Measurements from ENCODE around the gene ZNF618.

The ZNF618 gene

DNA sequence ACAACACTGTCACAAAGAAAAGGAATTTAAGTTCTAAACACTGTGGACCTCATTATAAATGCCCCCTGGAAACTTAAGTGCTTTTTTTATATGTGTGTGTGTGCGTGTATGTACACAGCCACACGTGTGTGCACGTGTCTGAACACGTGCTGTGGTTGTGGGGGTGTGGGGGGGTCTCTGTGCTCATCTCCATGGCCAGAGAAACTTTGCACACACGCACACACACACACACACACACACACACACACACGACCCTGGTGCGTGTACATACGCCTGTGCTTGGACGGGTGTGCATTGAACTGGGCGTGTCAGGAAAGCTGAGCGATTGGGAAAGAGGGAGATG, 174.1 kb downstream of the ZNF618 start:
- no peaks in the 10 kb centered on the region for H3K4me1 ChIP-seq (ENCODE audit: control insufficient read depth, insufficient read depth, low read length, poor library complexity, severe bottlenecking)

DNA sequence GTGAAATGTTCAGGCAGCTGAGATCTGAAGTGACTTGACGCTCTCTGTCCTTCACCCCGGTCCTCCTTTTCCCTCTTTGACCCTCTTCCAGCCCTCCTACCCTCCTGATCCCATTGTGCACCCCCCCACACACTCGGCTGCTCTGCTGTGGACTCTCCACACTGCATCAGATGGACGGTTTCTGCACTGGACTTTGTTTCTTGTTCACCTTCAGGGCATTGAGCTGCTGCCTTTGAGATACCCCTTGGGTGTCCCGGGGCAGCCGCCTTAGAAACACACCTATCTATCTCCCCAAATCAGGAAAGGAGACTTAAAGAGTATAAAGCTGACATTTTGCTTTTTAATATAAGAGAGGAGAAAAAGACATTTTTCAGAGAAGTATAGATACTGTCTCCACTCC, 174.5 kb downstream of the ZNF618 start:
- Histone ChIP-seq H3K27me3 (replicated peaks; ENCODE audit: control insufficient read depth, insufficient read depth, low read length, poor library complexity, severe bottlenecking) (no peaks in the 10 kb centered on the region), H3K36me3 (ENCODE audit: control insufficient read depth, insufficient read depth, low read length) (no peaks in the 10 kb centered on the region), H3K9me3 (ENCODE audit: control insufficient read depth, low read length) (no peaks in the 10 kb centered on the region), H3K27ac (ENCODE audit: insufficient read depth, low read length, poor library complexity, severe bottlenecking) (no peak overlapping the region), H3K4me3 (ENCODE audit: insufficient read depth, low read depth, low read length, poor library complexity, severe bottlenecking) (no peak overlapping the region), H3K4me1 (ENCODE audit: control insufficient read depth, insufficient read depth, low read length, poor library complexity, severe bottlenecking) (no peaks in the 10 kb centered on the region)
- no peak for DNase-seq

More for the DNA sequence above, 174.1 kb downstream of the ZNF618 start:
- Histone ChIP-seq H3K27ac (ENCODE audit: insufficient read depth, low read length, poor library complexity, severe bottlenecking) (no peak overlapping the region), H3K36me3 (ENCODE audit: control insufficient read depth, insufficient read depth, low read length) (no peaks in the 10 kb centered on the region), H3K9me3 (ENCODE audit: control insufficient read depth, low read length) (no peaks in the 10 kb centered on the region), H3K4me3 (ENCODE audit: insufficient read depth, low read depth, low read length, poor library complexity, severe bottlenecking) (no peak overlapping the region), H3K27me3 (replicated peaks; ENCODE audit: control insufficient read depth, insufficient read depth, low read length, poor library complexity, severe bottlenecking) (no peaks in the 10 kb centered on the region)
- DNase-seq, result no peak

DNA sequence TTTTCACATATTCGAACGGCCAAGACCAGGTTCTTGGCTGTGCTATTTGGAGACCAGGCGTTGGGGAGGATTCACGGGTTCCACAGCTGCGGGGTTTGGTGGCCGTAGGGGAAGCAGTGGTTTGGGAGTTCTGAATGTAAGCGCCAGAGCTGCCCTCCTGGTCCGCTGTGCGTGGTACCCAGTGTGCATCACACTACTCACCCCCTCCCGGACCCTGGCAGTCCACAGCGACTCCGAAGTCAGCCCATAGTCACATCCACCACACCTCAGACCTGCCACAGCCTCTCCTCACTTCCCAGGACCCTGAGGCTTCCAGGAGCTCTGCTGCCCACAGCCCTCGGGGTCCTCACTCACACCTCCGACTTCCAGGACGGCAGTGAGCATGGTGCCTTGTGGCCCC, 175.2 kb downstream of the ZNF618 start:
- H3K27me3 ChIP-seq (replicated peaks; ENCODE audit: control insufficient read depth, insufficient read depth, low read length, poor library complexity, severe bottlenecking), result no peaks in the 10 kb centered on the region
- no peak overlapping the region for H3K4me3 ChIP-seq (ENCODE audit: insufficient read depth, low read depth, low read length, poor library complexity, severe bottlenecking)
- H3K4me1 ChIP-seq (ENCODE audit: control insufficient read depth, insufficient read depth, low read length, poor library complexity, severe bottlenecking), result no peaks in the 10 kb centered on the region
- H3K27ac ChIP-seq (ENCODE audit: insufficient read depth, low read length, poor library complexity, severe bottlenecking), result no peak overlapping the region
- no peaks in the 10 kb centered on the region for H3K36me3 ChIP-seq (ENCODE audit: control insufficient read depth, insufficient read depth, low read length)
- no peaks in the 10 kb centered on the region for H3K9me3 ChIP-seq (ENCODE audit: control insufficient read depth, low read length)
- DNase-seq, result no peak

DNA sequence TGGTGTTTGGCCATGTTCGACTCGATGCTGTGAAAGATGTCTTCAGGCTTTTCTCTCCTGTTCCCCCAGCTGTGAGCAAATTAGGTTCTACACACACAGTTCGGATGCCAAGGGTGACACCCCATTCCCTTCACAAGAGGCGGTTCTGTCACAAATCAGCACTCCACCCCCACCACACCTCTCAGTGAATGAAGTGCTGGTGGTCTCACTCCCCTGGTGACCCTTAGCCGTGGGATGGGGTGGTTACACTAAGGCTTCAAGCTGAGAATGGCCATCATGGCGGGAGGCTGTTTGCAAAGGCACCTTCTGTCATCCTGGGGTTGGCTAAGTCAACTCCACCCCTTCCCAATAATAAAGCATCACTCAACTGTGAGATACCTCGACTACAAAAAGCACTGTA, 175.6 kb downstream of the ZNF618 start:
- Histone ChIP-seq H3K27ac (ENCODE audit: insufficient read depth, low read length, poor library complexity, severe bottlenecking) (no peak overlapping the region), H3K27me3 (replicated peaks; ENCODE audit: control insufficient read depth, insufficient read depth, low read length, poor library complexity, severe bottlenecking) (no peaks in the 10 kb centered on the region), H3K4me3 (ENCODE audit: insufficient read depth, low read depth, low read length, poor library complexity, severe bottlenecking) (no peak overlapping the region), H3K4me1 (ENCODE audit: control insufficient read depth, insufficient read depth, low read length, poor library complexity, severe bottlenecking) (no peaks in the 10 kb centered on the region), H3K9me3 (ENCODE audit: control insufficient read depth, low read length) (no peaks in the 10 kb centered on the region), H3K36me3 (ENCODE audit: control insufficient read depth, insufficient read depth, low read length) (no peaks in the 10 kb centered on the region)
- no peak for DNase-seq

DNA sequence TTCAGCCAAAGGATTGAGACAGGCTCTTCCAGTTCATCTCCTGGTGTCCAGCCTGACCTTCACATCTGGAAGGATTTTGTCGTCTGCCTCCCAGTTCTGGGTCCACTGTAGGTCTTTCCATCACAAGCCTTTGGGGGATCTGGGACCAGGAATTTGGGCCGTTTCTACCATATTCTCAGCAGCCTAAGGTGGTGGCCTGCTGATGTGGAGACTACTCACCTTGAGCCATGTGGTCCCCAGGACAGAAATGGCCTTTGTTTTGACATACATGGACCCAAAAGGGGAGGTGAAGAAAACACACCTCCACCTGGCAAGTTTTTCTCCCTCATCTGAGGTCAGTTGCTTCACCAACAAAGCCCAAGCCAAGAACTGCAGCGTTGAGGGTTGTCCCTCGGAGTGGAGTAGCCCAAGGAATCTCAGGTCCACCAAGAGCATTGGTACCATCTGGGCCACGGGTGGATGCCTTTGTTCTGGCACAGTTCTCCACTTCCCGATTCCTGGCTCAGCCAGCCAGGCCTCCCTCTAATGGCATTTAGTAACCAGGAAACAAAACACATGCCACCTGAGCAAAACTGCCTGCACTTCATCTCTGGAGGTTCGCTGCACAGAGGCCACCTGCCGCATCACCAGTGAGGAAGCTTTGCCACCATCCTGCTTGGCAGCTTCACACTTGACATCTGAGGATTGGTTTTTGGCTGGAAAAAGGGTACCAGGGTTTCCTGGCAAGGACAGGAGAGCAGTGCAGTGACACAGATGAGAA, 177.3 kb downstream of the ZNF618 start:
- Histone ChIP-seq H3K9me3 (ENCODE audit: control insufficient read depth, low read length) (no peaks in the 10 kb centered on the region), H3K36me3 (ENCODE audit: control insufficient read depth, insufficient read depth, low read length) (no peaks in the 10 kb centered on the region), H3K27ac (ENCODE audit: insufficient read depth, low read length, poor library complexity, severe bottlenecking) (no peak overlapping the region), H3K4me3 (ENCODE audit: insufficient read depth, low read depth, low read length, poor library complexity, severe bottlenecking) (no peak overlapping the region), H3K4me1 (ENCODE audit: control insufficient read depth, insufficient read depth, low read length, poor library complexity, severe bottlenecking) (no peaks in the 10 kb centered on the region), H3K27me3 (replicated peaks; ENCODE audit: control insufficient read depth, insufficient read depth, low read length, poor library complexity, severe bottlenecking) (no peaks in the 10 kb centered on the region)
- no peak for DNase-seq

DNA sequence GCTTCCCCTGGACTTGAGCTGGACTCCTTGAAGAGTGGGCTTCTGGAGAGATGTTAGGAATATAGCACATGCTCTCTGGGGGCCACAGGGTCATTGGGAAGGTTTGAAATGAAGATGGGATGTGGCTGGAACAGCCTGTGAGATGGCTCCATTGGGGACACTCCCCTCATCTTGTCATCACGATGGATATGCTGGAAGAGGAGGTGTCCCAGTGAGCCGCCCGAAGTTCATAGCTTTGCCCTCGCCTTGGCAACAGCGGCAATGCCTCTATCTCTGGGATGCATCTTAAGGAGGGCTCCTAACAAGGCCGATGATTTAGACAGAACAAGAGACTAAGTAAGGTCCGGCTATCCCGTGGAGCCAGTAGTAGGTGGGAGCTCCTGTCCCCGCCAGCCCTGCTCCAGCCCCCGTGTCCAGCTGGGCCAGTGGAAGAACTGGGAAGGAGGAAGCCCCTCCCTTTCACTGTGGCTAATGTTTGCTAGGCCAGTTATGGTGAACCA, 178.1 kb downstream of the ZNF618 start:
- H3K4me3 ChIP-seq (ENCODE audit: insufficient read depth, low read depth, low read length, poor library complexity, severe bottlenecking), result no peak overlapping the region
- no peaks in the 10 kb centered on the region for H3K4me1 ChIP-seq (ENCODE audit: control insufficient read depth, insufficient read depth, low read length, poor library complexity, severe bottlenecking)
- H3K27ac ChIP-seq (ENCODE audit: insufficient read depth, low read length, poor library complexity, severe bottlenecking), result no peak overlapping the region
- DNase-seq, result no peak
- no peaks in the 10 kb centered on the region for H3K27me3 ChIP-seq (replicated peaks; ENCODE audit: control insufficient read depth, insufficient read depth, low read length, poor library complexity, severe bottlenecking)
- H3K9me3 ChIP-seq (ENCODE audit: control insufficient read depth, low read length), result no peaks in the 10 kb centered on the region
- H3K36me3 ChIP-seq (ENCODE audit: control insufficient read depth, insufficient read depth, low read length), result no peaks in the 10 kb centered on the region

DNA sequence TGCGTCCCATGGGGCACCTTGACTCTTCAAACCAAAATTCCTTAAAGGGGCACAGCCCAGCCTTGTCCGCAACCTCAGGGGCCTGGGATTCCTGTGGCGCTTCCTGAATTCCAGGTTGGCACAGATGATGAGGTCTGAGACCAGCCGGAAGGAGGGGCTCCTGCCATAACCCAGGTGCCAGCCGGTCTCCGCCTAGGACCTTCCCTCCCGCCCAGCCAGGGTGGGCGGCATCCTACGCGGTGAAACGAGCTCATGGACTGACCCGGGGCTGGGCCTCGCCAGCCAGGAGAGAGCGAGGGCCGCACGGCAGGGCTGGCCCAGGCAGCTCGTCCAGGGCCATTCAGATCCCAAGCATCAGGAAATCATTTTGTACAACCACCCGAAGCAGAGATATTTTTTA, 179.0 kb downstream of the ZNF618 start:
- no peak overlapping the region for H3K4me3 ChIP-seq (ENCODE audit: insufficient read depth, low read depth, low read length, poor library complexity, severe bottlenecking)
- H3K27ac ChIP-seq (ENCODE audit: insufficient read depth, low read length, poor library complexity, severe bottlenecking), result no peak overlapping the region
- no peaks in the 10 kb centered on the region for H3K27me3 ChIP-seq (replicated peaks; ENCODE audit: control insufficient read depth, insufficient read depth, low read length, poor library complexity, severe bottlenecking)
- no peaks in the 10 kb centered on the region for H3K9me3 ChIP-seq (ENCODE audit: control insufficient read depth, low read length)
- no peaks in the 10 kb centered on the region for H3K4me1 ChIP-seq (ENCODE audit: control insufficient read depth, insufficient read depth, low read length, poor library complexity, severe bottlenecking)
- no peak for DNase-seq
- H3K36me3 ChIP-seq (ENCODE audit: control insufficient read depth, insufficient read depth, low read length), result no peaks in the 10 kb centered on the region

DNA sequence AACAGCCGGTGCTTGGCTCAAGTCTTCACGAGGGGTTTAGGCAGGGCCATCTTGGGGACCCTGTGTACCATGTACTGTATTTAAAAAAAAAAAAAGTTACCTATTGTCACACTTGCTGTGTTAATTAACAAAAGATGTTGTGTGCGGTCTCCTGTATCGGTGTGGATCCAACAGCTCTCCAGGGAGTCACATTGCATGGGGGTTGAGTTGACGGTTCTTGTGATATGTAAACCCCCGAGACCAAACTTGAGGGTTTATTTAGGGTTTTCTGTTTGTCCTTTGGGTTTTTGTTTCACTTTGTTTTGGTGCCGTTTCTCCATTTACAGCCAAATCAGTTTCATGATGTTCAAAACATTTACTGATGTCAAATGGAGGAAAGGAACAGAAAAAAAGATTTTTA, 179.8 kb downstream of the ZNF618 start:
- no peaks in the 10 kb centered on the region for H3K36me3 ChIP-seq (ENCODE audit: control insufficient read depth, insufficient read depth, low read length)
- no peaks in the 10 kb centered on the region for H3K4me1 ChIP-seq (ENCODE audit: control insufficient read depth, insufficient read depth, low read length, poor library complexity, severe bottlenecking)
- no peaks in the 10 kb centered on the region for H3K9me3 ChIP-seq (ENCODE audit: control insufficient read depth, low read length)
- no peaks in the 10 kb centered on the region for H3K27me3 ChIP-seq (replicated peaks; ENCODE audit: control insufficient read depth, insufficient read depth, low read length, poor library complexity, severe bottlenecking)
- H3K4me3 ChIP-seq (ENCODE audit: insufficient read depth, low read depth, low read length, poor library complexity, severe bottlenecking), result no peak overlapping the region
- no peak overlapping the region for H3K27ac ChIP-seq (ENCODE audit: insufficient read depth, low read length, poor library complexity, severe bottlenecking)
- DNase-seq, result no peak

DNA sequence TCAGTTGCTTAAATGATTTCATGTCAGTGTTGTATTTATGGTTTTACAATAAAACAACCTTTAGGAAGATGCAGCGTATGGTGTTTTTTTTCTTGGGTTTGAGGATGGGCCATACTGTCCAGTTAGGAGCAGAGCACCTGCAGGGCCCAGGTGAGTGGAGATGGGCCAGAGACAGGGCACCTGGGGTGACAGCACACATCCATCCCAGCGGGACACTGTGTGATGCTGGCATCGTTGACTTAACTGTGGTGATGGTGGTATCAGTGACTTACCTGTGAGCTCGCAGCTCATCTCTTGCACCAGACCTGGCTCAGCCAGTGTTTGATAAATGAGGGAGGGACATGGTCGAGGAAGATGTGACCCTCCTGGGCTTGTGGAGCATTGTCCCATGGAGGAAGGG, 180.4 kb downstream of the ZNF618 start:
- no peaks in the 10 kb centered on the region for H3K4me1 ChIP-seq (ENCODE audit: control insufficient read depth, insufficient read depth, low read length, poor library complexity, severe bottlenecking)
- no peak overlapping the region for H3K27ac ChIP-seq (ENCODE audit: insufficient read depth, low read length, poor library complexity, severe bottlenecking)
- H3K36me3 ChIP-seq (ENCODE audit: control insufficient read depth, insufficient read depth, low read length), result no peaks in the 10 kb centered on the region
- no peak overlapping the region for H3K4me3 ChIP-seq (ENCODE audit: insufficient read depth, low read depth, low read length, poor library complexity, severe bottlenecking)
- no peaks in the 10 kb centered on the region for H3K9me3 ChIP-seq (ENCODE audit: control insufficient read depth, low read length)
- no peak for DNase-seq
- no peaks in the 10 kb centered on the region for H3K27me3 ChIP-seq (replicated peaks; ENCODE audit: control insufficient read depth, insufficient read depth, low read length, poor library complexity, severe bottlenecking)

DNA sequence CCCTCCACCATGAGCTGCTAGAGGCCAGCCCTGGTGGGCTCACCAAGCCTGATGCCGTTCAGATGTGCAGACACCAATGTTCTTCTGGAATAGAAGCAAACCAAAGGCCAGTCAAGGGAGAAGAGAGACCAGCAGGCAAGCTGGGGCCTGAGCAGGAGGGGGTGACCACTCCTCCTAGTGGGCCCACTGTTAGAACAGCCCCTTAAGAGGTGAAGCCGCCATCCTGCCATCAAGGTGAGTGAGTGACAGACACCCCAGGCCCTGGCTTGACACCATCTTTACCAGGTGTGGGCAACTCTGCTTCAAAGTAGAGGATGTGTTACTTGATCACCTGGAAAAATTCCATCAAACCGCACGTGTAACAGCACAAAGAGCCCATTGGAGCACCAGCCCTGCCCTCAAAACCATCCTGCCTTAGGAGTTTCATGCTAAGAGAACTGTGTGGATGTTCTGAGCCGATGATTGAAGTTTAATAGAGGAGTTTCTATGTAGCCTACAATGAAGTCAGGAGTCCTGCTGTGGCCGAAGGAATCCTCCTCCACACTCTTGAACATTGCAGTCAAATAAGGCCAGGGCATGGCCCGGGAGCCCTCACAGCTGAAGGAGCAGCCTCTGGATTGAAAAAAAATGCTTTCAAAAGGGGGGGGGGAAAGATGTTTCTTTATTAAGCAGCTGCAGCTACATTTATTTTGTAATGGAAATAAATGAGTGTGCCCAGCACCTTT, 181.2 kb downstream of the ZNF618 start:
- no peak overlapping the region for H3K4me3 ChIP-seq (ENCODE audit: insufficient read depth, low read depth, low read length, poor library complexity, severe bottlenecking)

More for the DNA sequence above, 181.2 kb downstream of the ZNF618 start:
- H3K27ac ChIP-seq (ENCODE audit: insufficient read depth, low read length, poor library complexity, severe bottlenecking), result no peak overlapping the region
- H3K9me3 ChIP-seq (ENCODE audit: control insufficient read depth, low read length), result no peaks in the 10 kb centered on the region
- H3K4me1 ChIP-seq (ENCODE audit: control insufficient read depth, insufficient read depth, low read length, poor library complexity, severe bottlenecking), result no peaks in the 10 kb centered on the region
- no peak for DNase-seq
- H3K27me3 ChIP-seq (replicated peaks; ENCODE audit: control insufficient read depth, insufficient read depth, low read length, poor library complexity, severe bottlenecking), result no peaks in the 10 kb centered on the region
- no peaks in the 10 kb centered on the region for H3K36me3 ChIP-seq (ENCODE audit: control insufficient read depth, insufficient read depth, low read length)

Measured in effector memory CD4-positive, alpha-beta T cell (primary cell).